HEK293T (cell line): ENCODE measurements around the gene AXIN2.

Experiments used
- CTCF ChIA-PET: fragments of 350-600 bp; formaldehyde crosslinking; extraction: SDS; loops from one replicate; lab custom pipeline; 2021; ENCODE audit warnings: antibody characterized with exemption, inconsistent platforms; lab: Yijun Ruan, JAX
- POLR2A ChIA-PET: fragments of 350-600 bp; formaldehyde crosslinking; extraction: SDS; loops from one replicate; lab custom pipeline; 2020; ENCODE audit warnings: antibody characterized with exemption, inconsistent platforms; lab: Yijun Ruan, JAX
- DNase-seq: peaks from one replicate; pipeline ENCODE4 v3.0.0; 2012; ENCODE audit warnings: mixed read lengths; ENCODE audit errors: extremely low spot score
- BHLHE40 ChIP-seq: fragments of 450-650 bp; IDR thresholded peaks from 2 replicates; pipeline ENCODE4 v1.6.1; 2016; ENCODE audit warnings: mild to moderate bottlenecking, moderate library complexity, borderline replicate concordance
- CTBP1 ChIP-seq: fragments of 450-650 bp; IDR thresholded peaks from 2 replicates; pipeline ENCODE4 v1.6.1; 2016; ENCODE audit warnings: borderline replicate concordance
- ELF4 ChIP-seq: fragments of 450-650 bp; IDR thresholded peaks from 2 replicates; pipeline ENCODE4 v1.6.1; 2017; ENCODE audit warnings: antibody characterized with exemption
- FOXA1 ChIP-seq: fragments of 450-650 bp; IDR thresholded peaks from 2 replicates; pipeline ENCODE4 v1.6.1; 2016; ENCODE audit warnings: mild to moderate bottlenecking
- FOXK2 ChIP-seq: fragments of 450-650 bp; IDR thresholded peaks from 2 replicates; pipeline ENCODE4 v1.6.1; 2016; ENCODE audit warnings: mild to moderate bottlenecking
- LEF1 ChIP-seq: fragments of 450-650 bp; IDR thresholded peaks from 2 replicates; pipeline ENCODE4 v1.6.1; 2017; ENCODE audit warnings: mild to moderate bottlenecking, borderline replicate concordance
- SP1 ChIP-seq: fragments of 450-650 bp; IDR thresholded peaks from 2 replicates; pipeline ENCODE4 v1.6.1; 2017

Gene AXIN2

DNA sequence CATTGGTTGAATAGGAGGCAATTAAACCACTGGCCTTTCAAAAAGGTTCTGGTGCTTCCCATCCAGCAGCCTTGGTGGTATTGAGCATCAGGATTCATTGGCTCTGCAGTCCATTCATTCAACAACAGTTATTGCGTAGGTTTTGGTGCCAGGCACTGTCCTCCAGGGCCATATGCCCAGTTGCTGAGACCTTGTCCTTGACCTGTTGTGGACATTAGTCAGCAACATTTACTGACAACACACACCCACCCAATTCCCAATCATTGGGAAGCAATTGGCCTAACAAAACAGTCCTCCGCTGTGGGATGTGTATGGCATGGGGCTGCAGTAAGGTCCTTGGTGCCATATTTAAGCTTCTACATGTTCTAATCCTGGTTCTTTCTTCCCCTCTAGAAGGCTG is 82.2 kb downstream of the AXIN2 start:
- ChIA-PET POLR2A (no interaction called here), CTCF (no interaction called here)
- no peak for DNase-seq
- no peak for TF ChIP-seq BHLHE40
- TF ChIP-seq ELF4, result no peak
- TF ChIP-seq SP1, result no peak
- no peak for TF ChIP-seq LEF1
- TF ChIP-seq FOXA1, result no peak
- TF ChIP-seq CTBP1, result no peak
- TF ChIP-seq FOXK2, result no peak
